Neural crest cell (in vitro differentiated cells): ENCODE data around the gene ITGB7. TPM values are rescaled to one million over a fixed set of nuclear protein-coding genes. Genes with fewer than 3 reads are reported as not detected.

Experiments used
- DNase-seq: peaks from one replicate; pipeline ENCODE4 v3.0.0; 2021; ENCODE audit warnings: low read depth, mixed read lengths, low spot score
- H3K27ac Mint-ChIP-seq: one replicate; pipeline ENCODE4 v1.8.0; 2021; ENCODE audit warnings: mild to moderate bottlenecking, mixed read lengths; ENCODE audit not compliant: unreplicated experiment
- H3K27me3 Mint-ChIP-seq: 2 replicates; pipeline ENCODE4 v1.8.0; 2021; ENCODE audit warnings: low read depth, mild to moderate bottlenecking, mixed read lengths
- H3K36me3 Mint-ChIP-seq: 2 replicates; pipeline ENCODE4 v1.8.0; 2021; ENCODE audit warnings: low read depth, mild to moderate bottlenecking, mixed read lengths
- H3K4me1 Mint-ChIP-seq: 2 replicates; pipeline ENCODE4 v1.8.0; 2021; ENCODE audit warnings: mixed read lengths
- H3K4me3 Mint-ChIP-seq: one replicate; pipeline ENCODE4 v1.8.0; 2021; ENCODE audit warnings: mild to moderate bottlenecking, mixed read lengths
- H3K9me3 Mint-ChIP-seq: 2 replicates; pipeline ENCODE4 v1.8.0; 2021; ENCODE audit warnings: mixed read lengths
- total RNA-seq: library from RNA; stranded (reverse); gene quantifications from 2 replicates; pipeline ENCODE4 v1.2.1, GENCODE V29; 2021
- TF ChIP-seq, protein P1 (sequence below): fragments of 200-600 bp; sonication (generic); conservative IDR thresholded peaks from 2 replicates; pipeline ENCODE4 v1.5.0; 2021; ENCODE audit warnings: antibody characterized with exemption, mild to moderate bottlenecking

ITGB7 gene
- total RNA-seq, 1 donor from 2014 or later: not detected

DNA sequence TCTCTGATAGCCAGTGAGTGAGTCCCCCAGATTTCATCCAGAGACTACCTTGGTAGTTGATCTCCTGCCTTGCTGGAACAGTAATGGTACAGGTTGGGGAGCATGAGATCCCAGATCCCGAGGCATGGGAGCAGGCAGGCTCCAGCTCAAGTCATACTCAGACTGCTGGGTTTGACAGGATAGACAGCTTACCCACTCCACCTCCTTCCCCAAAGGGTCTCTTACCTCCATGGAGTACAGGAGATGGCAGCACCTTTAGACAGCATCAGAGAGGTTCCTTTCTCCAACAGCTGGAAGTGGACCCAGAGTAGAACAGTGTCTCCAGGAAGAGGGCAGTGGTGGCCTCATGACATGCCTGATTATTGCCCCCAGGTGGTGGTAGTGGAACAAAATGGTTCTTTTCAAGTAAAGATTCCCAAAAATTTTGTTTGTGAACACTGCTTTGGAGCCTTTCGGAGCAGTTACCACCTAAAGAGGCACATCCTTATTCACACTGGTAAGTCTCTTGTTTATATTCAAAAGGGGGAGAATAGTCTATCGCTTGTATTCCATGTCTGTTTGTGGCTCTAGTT, 21.4 kb downstream of the ITGB7 start:
- no peaks in the 10 kb centered on the region for H3K9me3 Mint-ChIP-seq
- TF ChIP-seq, protein P1, sequence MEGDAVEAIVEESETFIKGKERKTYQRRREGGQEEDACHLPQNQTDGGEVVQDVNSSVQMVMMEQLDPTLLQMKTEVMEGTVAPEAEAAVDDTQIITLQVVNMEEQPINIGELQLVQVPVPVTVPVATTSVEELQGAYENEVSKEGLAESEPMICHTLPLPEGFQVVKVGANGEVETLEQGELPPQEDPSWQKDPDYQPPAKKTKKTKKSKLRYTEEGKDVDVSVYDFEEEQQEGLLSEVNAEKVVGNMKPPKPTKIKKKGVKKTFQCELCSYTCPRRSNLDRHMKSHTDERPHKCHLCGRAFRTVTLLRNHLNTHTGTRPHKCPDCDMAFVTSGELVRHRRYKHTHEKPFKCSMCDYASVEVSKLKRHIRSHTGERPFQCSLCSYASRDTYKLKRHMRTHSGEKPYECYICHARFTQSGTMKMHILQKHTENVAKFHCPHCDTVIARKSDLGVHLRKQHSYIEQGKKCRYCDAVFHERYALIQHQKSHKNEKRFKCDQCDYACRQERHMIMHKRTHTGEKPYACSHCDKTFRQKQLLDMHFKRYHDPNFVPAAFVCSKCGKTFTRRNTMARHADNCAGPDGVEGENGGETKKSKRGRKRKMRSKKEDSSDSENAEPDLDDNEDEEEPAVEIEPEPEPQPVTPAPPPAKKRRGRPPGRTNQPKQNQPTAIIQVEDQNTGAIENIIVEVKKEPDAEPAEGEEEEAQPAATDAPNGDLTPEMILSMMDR: no peak
- H3K36me3 Mint-ChIP-seq: peaks cover 26% of the 10 kb centered on the region
- no peak for DNase-seq
- peak overlapping the region; percentile 28 for H3K4me3 Mint-ChIP-seq
- no peaks in the 10 kb centered on the region for H3K27me3 Mint-ChIP-seq
- no peak overlapping the region for H3K27ac Mint-ChIP-seq
- peaks cover 36% of the 10 kb centered on the region for H3K4me1 Mint-ChIP-seq

DNA sequence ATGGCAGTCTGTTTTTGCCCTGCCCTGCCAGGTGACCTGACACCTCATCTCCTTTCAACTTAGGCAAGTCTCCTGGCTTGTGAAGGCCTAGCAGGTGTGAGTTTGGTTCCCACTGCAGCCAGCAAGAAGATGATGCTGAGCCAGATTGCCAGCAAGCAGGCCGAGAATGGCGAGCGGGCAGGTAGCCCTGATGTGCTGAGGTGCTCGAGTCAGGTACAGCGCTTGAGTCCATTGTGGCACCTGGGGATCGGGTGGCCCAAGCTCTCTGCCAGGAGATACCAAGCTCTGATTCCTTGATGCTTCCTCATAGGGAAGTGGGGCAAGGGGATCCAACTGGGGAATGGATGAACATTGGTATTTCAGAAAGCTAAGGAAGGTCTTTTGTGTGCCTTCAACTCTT, 22.2 kb downstream of the ITGB7 start:
- no peak for DNase-seq
- Mint-ChIP-seq H3K27ac (no peak overlapping the region), H3K9me3 (no peaks in the 10 kb centered on the region), H3K36me3 (peaks cover 26% of the 10 kb centered on the region), H3K4me3 (no peak overlapping the region), H3K27me3 (no peaks in the 10 kb centered on the region), H3K4me1 (peaks cover 40% of the 10 kb centered on the region)
- TF ChIP-seq, protein P1: no peak

DNA sequence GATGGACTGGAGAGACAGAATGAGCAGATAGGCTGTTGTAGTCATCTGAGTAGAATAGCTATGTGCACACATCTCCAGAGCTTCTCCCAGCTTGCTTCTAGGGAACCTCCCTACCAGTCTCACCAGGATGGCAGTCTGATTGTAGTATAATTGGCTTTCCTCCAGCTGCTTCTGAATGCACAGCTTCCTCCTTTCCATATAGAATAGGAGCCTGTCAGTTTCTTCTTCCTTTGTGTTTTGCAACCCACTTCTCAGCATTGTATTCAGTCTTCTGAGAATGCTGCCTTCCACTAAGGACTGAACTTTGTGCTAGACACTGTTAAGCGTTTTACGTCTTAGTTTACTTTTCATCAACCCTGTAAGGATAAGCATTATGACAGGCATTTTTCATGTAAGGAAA, 24.1 kb downstream of the ITGB7 start:
- Mint-ChIP-seq H3K4me1 (peaks cover 45% of the 10 kb centered on the region), H3K9me3 (no peaks in the 10 kb centered on the region), H3K27ac (no peak overlapping the region), H3K27me3 (no peaks in the 10 kb centered on the region), H3K4me3 (peak overlapping the region; percentile 91), H3K36me3 (peaks cover 26% of the 10 kb centered on the region)
- DNase-seq: no peak
- TF ChIP-seq, protein P1: no peak

DNA sequence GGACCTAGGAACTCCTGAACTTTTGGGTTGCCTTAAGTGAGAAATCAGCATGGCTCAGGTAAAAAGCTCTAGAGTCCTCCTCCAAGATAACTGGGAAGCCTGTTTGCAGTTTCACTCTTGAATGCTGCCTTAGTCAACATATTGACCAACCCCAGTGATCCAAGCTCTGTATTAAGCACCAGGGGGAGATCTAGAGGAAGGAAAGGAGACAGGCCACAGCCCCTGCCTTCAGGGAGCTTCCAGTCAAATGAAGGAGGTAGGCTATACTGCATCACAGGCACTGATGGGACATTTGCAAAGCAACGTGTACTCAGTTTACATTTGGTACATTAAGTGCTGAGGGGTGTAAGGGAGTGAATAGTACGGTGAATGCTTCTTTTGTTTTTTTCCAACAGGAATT, 25.1 kb downstream of the ITGB7 start:
- TF ChIP-seq, protein P1: no peak
- Mint-ChIP-seq H3K4me1 (peaks cover 45% of the 10 kb centered on the region), H3K9me3 (no peaks in the 10 kb centered on the region), H3K27ac (no peak overlapping the region), H3K4me3 (peak overlapping the region; percentile 91), H3K36me3 (peaks cover 20% of the 10 kb centered on the region), H3K27me3 (no peaks in the 10 kb centered on the region)
- DNase-seq: no peak

DNA sequence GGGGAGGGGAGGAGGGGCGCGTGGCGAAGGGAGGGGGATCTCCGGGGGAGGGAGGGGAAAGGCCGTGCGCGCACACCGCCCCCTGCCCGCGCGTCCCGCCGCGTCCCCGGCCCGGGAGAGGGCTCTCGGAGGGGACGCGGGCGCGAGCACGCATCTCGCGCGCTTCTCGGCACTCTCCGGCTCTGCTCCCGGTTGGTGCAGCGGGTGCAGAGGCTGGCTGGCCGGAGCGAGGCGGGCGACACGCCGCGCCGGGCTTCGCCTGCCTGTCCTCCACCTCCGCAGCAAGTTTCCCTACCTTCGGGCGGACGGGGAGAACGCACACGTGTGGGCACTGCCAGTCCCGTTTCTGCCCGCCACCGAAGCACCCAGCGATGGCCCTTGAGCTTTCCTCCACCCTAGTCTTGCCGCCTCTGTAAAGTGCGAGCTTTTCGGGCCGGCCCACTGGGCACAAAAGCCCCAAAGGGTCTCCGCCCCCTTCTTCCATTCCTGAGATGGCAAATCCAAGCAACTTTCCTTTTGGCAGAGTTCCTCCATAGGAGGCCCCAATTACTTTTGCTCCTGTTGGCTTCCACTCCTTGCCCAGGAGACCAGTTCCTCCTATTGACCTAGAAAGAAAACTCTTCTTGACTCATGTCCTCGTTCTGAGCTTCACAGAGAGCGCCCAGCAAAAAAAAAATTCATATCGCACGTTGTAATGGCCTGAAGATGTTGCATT, 26.0 kb downstream of the ITGB7 start:
- TF ChIP-seq, protein P1: no peak
- DNase-seq: peak; percentile 77
- Mint-ChIP-seq H3K27ac (peak overlapping the region; percentile 74), H3K4me1 (peaks cover 44% of the 10 kb centered on the region), H3K4me3 (peak overlapping the region; percentile 91), H3K27me3 (no peaks in the 10 kb centered on the region), H3K9me3 (no peaks in the 10 kb centered on the region), H3K36me3 (peaks cover 14% of the 10 kb centered on the region)
